Fibroblast of mammary gland (primary cell): ENCODE data around the gene SRGAP1.

Source experiments
- DNase-seq: peaks from one replicate; pipeline ENCODE4 v3.0.0-alpha.2; 2010; ENCODE audit warnings: low read depth
- H3K4me3 ChIP-seq: 2 replicates; pipeline ENCODE4 v1.5.1; 2011; ENCODE audit warnings: low read depth, mild to moderate bottlenecking, low read length, moderate library complexity; ENCODE audit not compliant: control insufficient read depth
- CTCF ChIP-seq: conservative IDR thresholded peaks from 2 replicates; pipeline ENCODE4 v1.5.1; 2011; ENCODE audit warnings: low read depth, low read length, inconsistent platforms; ENCODE audit not compliant: control insufficient read depth, insufficient read depth

The SRGAP1 gene

DNA sequence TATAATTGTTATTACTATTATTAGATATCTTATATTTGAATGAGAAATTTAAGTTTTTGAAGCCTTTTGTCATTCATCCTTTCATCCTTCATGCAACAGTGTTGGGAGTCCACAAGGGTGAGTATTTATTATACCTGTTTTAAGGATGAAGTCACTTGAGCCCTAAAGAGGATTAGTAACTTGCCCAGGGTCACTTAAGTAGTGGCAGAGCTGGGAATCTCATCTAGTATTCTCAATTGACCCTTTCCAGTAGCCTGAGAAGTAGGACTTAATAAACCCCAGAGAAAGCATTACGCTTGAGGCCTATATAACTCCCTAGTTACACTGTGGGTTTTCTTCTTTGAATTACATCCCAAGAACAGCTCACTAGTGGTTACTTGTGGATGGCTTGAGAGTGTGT is 119.8 kb downstream of the SRGAP1 start:
- H3K4me3 ChIP-seq = no peak overlapping the region
- TF ChIP-seq CTCF = no peak
- no peak for DNase-seq

GRCh38 chr12:63965936-63966605 is 121.6 kb downstream of the SRGAP1 start:
- DNase-seq = no peak
- H3K4me3 ChIP-seq = no peak overlapping the region
- no peak for TF ChIP-seq CTCF

DNA sequence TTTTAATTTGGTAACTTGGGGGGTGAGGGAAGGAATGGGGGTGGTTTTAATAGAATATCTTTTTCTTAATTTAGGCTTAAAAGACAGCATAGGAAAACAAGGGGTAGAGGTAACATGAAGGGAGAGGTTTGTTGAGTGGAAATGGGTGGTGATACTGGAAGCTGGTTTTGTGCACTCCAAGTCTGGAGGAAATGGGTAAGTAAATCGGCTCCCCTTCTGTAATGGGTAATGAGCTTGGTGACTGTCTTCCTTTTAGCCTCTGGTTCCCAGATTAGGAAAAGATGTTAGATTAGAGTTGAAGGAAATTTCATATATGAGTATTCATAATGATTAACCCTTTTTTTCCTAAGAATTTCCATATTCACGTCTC is 122.1 kb downstream of the SRGAP1 start:
- H3K4me3 ChIP-seq = no peak overlapping the region
- no peak for TF ChIP-seq CTCF
- DNase-seq = no peak

GRCh38 chr12:63967358-63968145 is 123.1 kb downstream of the SRGAP1 start:
- no peak overlapping the region for H3K4me3 ChIP-seq
- peak; percentile 72 for DNase-seq
- no peak for TF ChIP-seq CTCF

- no peak for DNase-seq
- no peak overlapping the region for H3K4me3 ChIP-seq
- TF ChIP-seq CTCF = no peak
Measured at GRCh38 chr12:63968673-63969072, 124.2 kb downstream of the SRGAP1 start.

- DNase-seq = no peak
- TF ChIP-seq CTCF = no peak
Measured at GRCh38 chr12:63976902-63977395, 132.4 kb downstream of the SRGAP1 start.

More at GRCh38 chr12:63976902-63977395, 132.4 kb downstream of the SRGAP1 start:
- H3K4me3 ChIP-seq = no peak overlapping the region
